ENCODE results near the gene ZNF750. TPM values are rescaled to one million over a fixed set of nuclear protein-coding genes. Genes with fewer than 3 reads are reported as not detected.
A peak's percentile ranks its signal among the peaks of the same experiment; 100 is the strongest.

The ZNF750 gene
- total RNA-seq, 2 donors from 2014 or later = not detected

- Histone ChIP-seq H3K36me3 (no peaks in the 10 kb centered on the region), H3K4me1 (peaks cover 0 to 31% of the 10 kb centered on the region in 2 donors), H3K27me3 (no peaks in the 10 kb centered on the region), H3K4me3 (no peak overlapping the region), H3K27ac (peak overlapping the region in 1 of 2 donors; percentile 31), H3K9me3 (no peaks in the 10 kb centered on the region)
- TF ChIP-seq CTCF (IDR thresholded peaks at IDR 0.05) = no peak
- DNase-seq (ENCODE audit: low spot score) = no peak
Measured at GRCh38 chr17:82802075-82802780, 37.6 kb downstream of the ZNF750 start.

GRCh38 chr17:82801377-82801970 is 38.3 kb downstream of the ZNF750 start:
- TF ChIP-seq CTCF (IDR thresholded peaks at IDR 0.05) = no peak
- Histone ChIP-seq H3K27ac (no peak overlapping the region), H3K4me3 (no peak overlapping the region), H3K9me3 (no peaks in the 10 kb centered on the region), H3K36me3 (no peaks in the 10 kb centered on the region), H3K27me3 (no peaks in the 10 kb centered on the region), H3K4me1 (peaks cover 0 to 30% of the 10 kb centered on the region in 2 donors)
- no peak for DNase-seq (ENCODE audit: low spot score)

- DNase-seq (ENCODE audit: low spot score) = no peak
- Histone ChIP-seq H3K36me3 (no peaks in the 10 kb centered on the region), H3K27ac (no peak overlapping the region), H3K4me1 (peaks cover 0 to 25% of the 10 kb centered on the region in 2 donors), H3K27me3 (no peaks in the 10 kb centered on the region), H3K9me3 (no peaks in the 10 kb centered on the region), H3K4me3 (no peak overlapping the region)
- no peak for TF ChIP-seq CTCF (IDR thresholded peaks at IDR 0.05)
Measured at GRCh38 chr17:82800885-82801284, 38.9 kb downstream of the ZNF750 start.

GRCh38 chr17:82799591-82799990 is 40.2 kb downstream of the ZNF750 start:
- Histone ChIP-seq H3K4me1 (peaks cover 0 to 25% of the 10 kb centered on the region in 2 donors), H3K36me3 (no peaks in the 10 kb centered on the region), H3K4me3 (no peak overlapping the region), H3K27ac (no peak overlapping the region), H3K27me3 (no peaks in the 10 kb centered on the region), H3K9me3 (no peaks in the 10 kb centered on the region)
- TF ChIP-seq CTCF (IDR thresholded peaks at IDR 0.05) = no peak
- DNase-seq (ENCODE audit: low spot score) = no peak

- DNase-seq (ENCODE audit: low spot score) = no peak
- Histone ChIP-seq H3K27ac (no peak overlapping the region), H3K36me3 (no peaks in the 10 kb centered on the region), H3K4me3 (no peak overlapping the region), H3K4me1 (peaks cover 0 to 27% of the 10 kb centered on the region in 2 donors), H3K9me3 (no peaks in the 10 kb centered on the region), H3K27me3 (no peaks in the 10 kb centered on the region)
- no peak for TF ChIP-seq CTCF (IDR thresholded peaks at IDR 0.05)
Measured at GRCh38 chr17:82798752-82799151, 41.1 kb downstream of the ZNF750 start.
